GM12878 (cell line): ENCODE results near the gene ZSCAN18. TPM values are rescaled to one million over a fixed set of nuclear protein-coding genes. Genes with fewer than 3 reads are reported as not detected.

Experiments
- ATAC-seq: fragments of 200-7000 bp; cut with Tn5 transposase; 3 replicates; pipeline ENCODE4 v1.9.1; 2020; ENCODE audit warnings: mild to moderate bottlenecking, moderate library complexity
- BruUV-seq: library from RNA; stranded (reverse); fragments of 400-500 nt; replicated peaks from 2 replicates; lab custom pipeline; 2021; lab: Mats Ljungman, UMichigan
- CTCF ChIA-PET: fragments of 300-600 bp; sonication (Branson Sonifier 250); formaldehyde crosslinking; extraction: SDS; loops from one replicate; lab custom pipeline; 2021; ENCODE audit warnings: inconsistent platforms; lab: Yijun Ruan, JAX
- POLR2A ChIA-PET: fragments of 350-600 bp; formaldehyde crosslinking; extraction: SDS; loops from one replicate; lab custom pipeline; 2021; ENCODE audit warnings: inconsistent platforms; lab: Charles Lee
- RAD21 ChIA-PET: fragments of 300-600 bp; sonication (Branson Sonifier 250); formaldehyde crosslinking; loops from one replicate; lab custom pipeline; 2023; ENCODE audit warnings: antibody characterized with exemption; ENCODE audit not compliant: unreplicated experiment; lab: Charles Lee
- SMC1A ChIA-PET: fragments of 300-600 bp; sonication (Branson Sonifier 250); formaldehyde crosslinking; loops from one replicate; lab custom pipeline; 2023; ENCODE audit not compliant: unreplicated experiment, uncharacterized antibody; lab: Charles Lee
- DNase-seq: peaks from one replicate; pipeline ENCODE4 v3.0.0-alpha.2; 2011; ENCODE audit warnings: low read depth, low spot score
- FAIRE-seq: peaks from 3 replicates; lab custom pipeline; 2011; peaks lifted over from hg19 to GRCh38; lab: Jason Lieb, UNC
- H2AFZ ChIP-seq: 2 replicates; pipeline ENCODE4 v1.6.0; 2011; ENCODE audit warnings: low read depth, low read length, control low read depth; ENCODE audit not compliant: control insufficient read depth
- H3K27ac ChIP-seq: 2 replicates; pipeline ENCODE4 v1.5.1; 2011; ENCODE audit warnings: control low read depth; ENCODE audit not compliant: control insufficient read depth, insufficient read depth
- H3K27me3 ChIP-seq, 2 experiments: replicated peaks in 1 of 2; 2 replicates each; pipeline versions ENCODE4 v1.6.0 to v1.6.1; 2011; ENCODE audit warnings: low read length in 1 of 2; ENCODE audit not compliant: control insufficient read depth in 2 of 2, insufficient read depth in 2 of 2
- H3K36me3 ChIP-seq, 2 experiments: 2 replicates each; pipeline ENCODE4 v1.5.1; 2011; ENCODE audit warnings: low read length in 1 of 2; ENCODE audit not compliant: control insufficient read depth in 2 of 2, insufficient read depth in 2 of 2
- H3K4me1 ChIP-seq: 2 replicates; pipeline ENCODE4 v1.6.1; 2011; ENCODE audit warnings: mild to moderate bottlenecking, low read length, moderate library complexity, mixed read lengths; ENCODE audit not compliant: control insufficient read depth, insufficient read depth
- H3K4me2 ChIP-seq: 2 replicates; pipeline ENCODE4 v1.6.0; 2011; ENCODE audit warnings: control low read depth; ENCODE audit not compliant: control insufficient read depth, insufficient read depth
- H3K4me3 ChIP-seq: fragments of 200-600 bp; sonication (generic); 2 replicates; pipeline ENCODE4 v1.5.1; 2016
- H3K79me2 ChIP-seq: 2 replicates; pipeline ENCODE4 v1.6.0; 2011; ENCODE audit warnings: low read length; ENCODE audit not compliant: control insufficient read depth, insufficient read depth
- H3K9ac ChIP-seq: 2 replicates; pipeline ENCODE4 v1.8.0; 2011; ENCODE audit warnings: low read length, control low read depth, mixed read lengths; ENCODE audit not compliant: control insufficient read depth, insufficient read depth
- H3K9me3 ChIP-seq: replicated peaks from 3 replicates; pipeline ENCODE4 v1.5.1; 2011; ENCODE audit warnings: mild to moderate bottlenecking, low read length; ENCODE audit not compliant: control insufficient read depth, insufficient read depth
- H4K20me1 ChIP-seq: 2 replicates; pipeline ENCODE4 v1.6.0; 2011; ENCODE audit not compliant: control insufficient read depth, insufficient read depth
- CBFB ChIP-seq: IDR thresholded peaks from 2 replicates; pipeline ENCODE4 v1.6.1; 2016; ENCODE audit warnings: antibody characterized with exemption, low read depth
- CBX5 ChIP-seq: sonication (generic); IDR thresholded peaks from 2 replicates; pipeline ENCODE4 v1.6.1; 2016; ENCODE audit warnings: low read depth, moderate library complexity, mild to moderate bottlenecking, inconsistent platforms
- ETV6 ChIP-seq, 2 experiments: fragments of 450-650 bp in 1 of 2; IDR thresholded peaks in 1 of 2; conservative IDR thresholded peaks in 1 of 2; 2 replicates each; pipeline ENCODE4 v1.6.1; 2014; ENCODE audit warnings: antibody characterized with exemption in 1 of 2, borderline replicate concordance in 1 of 2, low read depth in 1 of 2, mild to moderate bottlenecking in 1 of 2, moderate library complexity in 1 of 2
- NR2C1 ChIP-seq: fragments of 450-650 bp; IDR thresholded peaks from 2 replicates; pipeline ENCODE4 v1.6.1; 2017; ENCODE audit warnings: antibody characterized with exemption, mild to moderate bottlenecking, moderate library complexity
- POLR2A ChIP-seq: IDR thresholded peaks from 2 replicates; pipeline ENCODE4 v1.6.1; 2011; ENCODE audit warnings: low read depth, mild to moderate bottlenecking, low read length
- POLR2AphosphoS5 ChIP-seq: IDR thresholded peaks from 2 replicates; pipeline ENCODE4 v1.6.1; 2011; ENCODE audit warnings: mild to moderate bottlenecking, low read length, inconsistent platforms
- RAD21 ChIP-seq: IDR thresholded peaks from 2 replicates; pipeline ENCODE4 v1.6.1; 2011; ENCODE audit warnings: mild to moderate bottlenecking, low read depth, low read length, moderate library complexity; ENCODE audit not compliant: insufficient read depth
- RUNX3 ChIP-seq: IDR thresholded peaks from 2 replicates; pipeline ENCODE4 v1.6.1; 2012; ENCODE audit warnings: low read length, inconsistent platforms
- SREBF2 ChIP-seq: IDR thresholded peaks from 2 replicates; pipeline ENCODE4 v1.6.1; 2012; ENCODE audit warnings: mild to moderate bottlenecking, low read length
- SUZ12 ChIP-seq: fragments of 200-600 bp; sonication (generic); IDR thresholded peaks from one replicate; pipeline ENCODE4 v1.6.1; 2018; ENCODE audit warnings: antibody characterized with exemption, mild to moderate bottlenecking; ENCODE audit not compliant: unreplicated experiment
- WGBS: methylation state at CpG from one replicate; pipeline ENCODE4 v1.1.6; 2016; ENCODE audit warnings: low lambda C conversion rate; ENCODE audit not compliant: insufficient replicate concordance, insufficient coverage; ENCODE audit errors: missing lambda C conversion rate; 5-methylcytosine and 5-hydroxymethylcytosine counted together
- in situ Hi-C: fragments of 300-500 bp; cut with MboI; formaldehyde crosslinking; loops from 9 replicates; pipeline ENCODE4 v1.14.3; 2018; ENCODE audit warnings: mixed read lengths
- intact Hi-C: fragments of 100-400 bp; cut with micrococcal nuclease; formaldehyde crosslinking; loops from one replicate; pipeline ENCODE4 v1.14.2; 2022; ENCODE audit not compliant: unreplicated experiment
- polyA plus RNA-seq, 11 experiments: library from polyadenylated mRNA; depleted of rRNA in 4 of 11; unstranded in 6 of 11; stranded (reverse) in 5 of 11; fragments of >200 nt; fragmentation: Nextera tagmentation in 4 of 11; fragmentation: Illumina TruSeq in 1 of 11; extraction: Ambion mirVana in 4 of 11; extraction: Trizol in 1 of 11; gene quantifications; 1 replicate in 1 of 11; 2 replicates in 10 of 11; pipeline versions ENCODE4 v1.2.1 to v1.2.3, GENCODE V29; 2011 to 2016; ENCODE audit warnings: inconsistent platforms in 2 of 11, missing spikeins in 2 of 11, low read depth in 1 of 11
- total RNA-seq, 4 experiments: library from RNA; depleted of rRNA in 3 of 4; stranded (reverse); fragments of >200 nt in 3 of 4; fragmentation: Illumina TruSeq in 1 of 4; extraction: Trizol in 1 of 4; gene quantifications; 2 replicates each; pipeline versions ENCODE4 v1.2.1 to v1.2.3, GENCODE V29; 2013 to 2021
- TF ChIP-seq, protein P1 (sequence below): IDR thresholded peaks from 2 replicates; pipeline ENCODE4 v1.6.1; 2012; ENCODE audit warnings: low read depth, low read length, improper control_type of control experiment
- TF ChIP-seq, protein P2 (sequence below): fragments of 450-650 bp; IDR thresholded peaks from 2 replicates; pipeline ENCODE4 v1.6.1; 2017; ENCODE audit warnings: antibody characterized with exemption, mild to moderate bottlenecking, moderate library complexity
- TF ChIP-seq, protein P3 (sequence below): IDR thresholded peaks from 2 replicates; pipeline ENCODE4 v1.6.1; 2011; ENCODE audit warnings: borderline replicate concordance, low read depth, mild to moderate bottlenecking, moderate library complexity, low read length; ENCODE audit not compliant: insufficient read depth, poor library complexity, severe bottlenecking
- TF ChIP-seq, protein P4 (sequence below): IDR thresholded peaks from 2 replicates; pipeline ENCODE4 v1.6.1; 2012; ENCODE audit warnings: mild to moderate bottlenecking, low read depth, low read length
- TF ChIP-seq, protein P5 (sequence below): fragments of 450-650 bp; IDR thresholded peaks from 2 replicates; pipeline ENCODE4 v1.6.1; 2014; ENCODE audit warnings: mild to moderate bottlenecking

Gene ZSCAN18
- total and polyA plus RNA-seq, 10 of the 15 experiments (the other 5 are each of a cell fraction or from before 2014, with no cell fraction given) = 0.64 TPM; not detected in 8

DNA sequence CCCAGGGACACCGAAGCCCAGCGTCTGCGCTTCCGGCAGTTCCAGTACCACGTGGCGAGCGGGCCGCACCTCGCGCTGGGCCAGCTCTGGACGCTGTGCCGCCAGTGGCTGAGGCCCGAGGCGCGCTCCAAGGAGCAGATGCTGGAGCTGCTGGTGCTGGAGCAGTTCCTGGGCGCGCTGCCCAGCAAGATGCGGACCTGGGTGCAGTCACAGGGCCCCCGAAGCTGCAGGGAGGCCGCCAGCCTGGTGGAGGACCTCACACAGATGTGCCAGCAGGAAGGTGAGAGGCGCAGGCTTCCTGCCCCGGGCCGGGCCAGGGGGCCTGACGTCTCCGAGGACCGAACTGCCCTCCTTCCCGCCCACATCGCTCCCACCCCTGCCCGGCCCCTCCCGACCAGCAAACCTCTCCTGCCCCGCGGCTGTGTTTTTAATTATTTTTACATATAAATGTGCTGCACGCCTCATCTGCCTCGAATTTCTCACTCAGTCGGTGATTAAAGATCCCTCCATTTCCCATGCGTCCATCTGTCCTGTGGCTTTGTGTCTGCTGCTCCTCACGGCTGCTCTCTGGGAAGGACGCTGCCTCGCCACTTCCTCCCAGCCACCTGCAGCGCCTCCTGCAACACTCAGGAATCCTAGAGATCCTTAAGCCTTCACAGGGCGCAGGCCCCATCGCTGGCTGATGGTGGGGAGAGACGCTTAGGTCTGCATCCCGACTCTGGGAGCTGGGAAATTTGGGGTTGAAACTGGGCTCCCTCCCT is 59.9 kb downstream of the ZSCAN18 start:
- no TSS peak for BruUV-seq
- H2AFZ ChIP-seq = no peak overlapping the region
- no peak overlapping the region for H3K4me3 ChIP-seq
- no peaks in the 10 kb centered on the region for H3K79me2 ChIP-seq
- 58% methylated on average over 33 of the region's 44 CpGs for WGBS
- H3K9ac ChIP-seq = no peak overlapping the region
- ChIA-PET POLR2A (no interaction called here), RAD21 (no interaction called here), CTCF (no interaction called here), SMC1A (no interaction called here)
- H3K27me3 ChIP-seq = no peaks in the 10 kb centered on the region
- H3K27ac ChIP-seq = no peak overlapping the region
- H3K9me3 ChIP-seq = peaks cover 4% of the 10 kb centered on the region; the same call in 2 of the 3 replicates
- no peaks in the 10 kb centered on the region for H4K20me1 ChIP-seq
- FAIRE-seq = no peak
- no peaks in the 10 kb centered on the region for H3K36me3 ChIP-seq
- in situ Hi-C loops (no loop called here), intact Hi-C loops (no loop called here)
- no peak for ATAC-seq
- TF ChIP-seq, protein P1, sequence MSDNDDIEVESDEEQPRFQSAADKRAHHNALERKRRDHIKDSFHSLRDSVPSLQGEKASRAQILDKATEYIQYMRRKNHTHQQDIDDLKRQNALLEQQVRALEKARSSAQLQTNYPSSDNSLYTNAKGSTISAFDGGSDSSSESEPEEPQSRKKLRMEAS = no peak
- no peak for TF ChIP-seq POLR2AphosphoS5
- TF ChIP-seq, protein P2, sequence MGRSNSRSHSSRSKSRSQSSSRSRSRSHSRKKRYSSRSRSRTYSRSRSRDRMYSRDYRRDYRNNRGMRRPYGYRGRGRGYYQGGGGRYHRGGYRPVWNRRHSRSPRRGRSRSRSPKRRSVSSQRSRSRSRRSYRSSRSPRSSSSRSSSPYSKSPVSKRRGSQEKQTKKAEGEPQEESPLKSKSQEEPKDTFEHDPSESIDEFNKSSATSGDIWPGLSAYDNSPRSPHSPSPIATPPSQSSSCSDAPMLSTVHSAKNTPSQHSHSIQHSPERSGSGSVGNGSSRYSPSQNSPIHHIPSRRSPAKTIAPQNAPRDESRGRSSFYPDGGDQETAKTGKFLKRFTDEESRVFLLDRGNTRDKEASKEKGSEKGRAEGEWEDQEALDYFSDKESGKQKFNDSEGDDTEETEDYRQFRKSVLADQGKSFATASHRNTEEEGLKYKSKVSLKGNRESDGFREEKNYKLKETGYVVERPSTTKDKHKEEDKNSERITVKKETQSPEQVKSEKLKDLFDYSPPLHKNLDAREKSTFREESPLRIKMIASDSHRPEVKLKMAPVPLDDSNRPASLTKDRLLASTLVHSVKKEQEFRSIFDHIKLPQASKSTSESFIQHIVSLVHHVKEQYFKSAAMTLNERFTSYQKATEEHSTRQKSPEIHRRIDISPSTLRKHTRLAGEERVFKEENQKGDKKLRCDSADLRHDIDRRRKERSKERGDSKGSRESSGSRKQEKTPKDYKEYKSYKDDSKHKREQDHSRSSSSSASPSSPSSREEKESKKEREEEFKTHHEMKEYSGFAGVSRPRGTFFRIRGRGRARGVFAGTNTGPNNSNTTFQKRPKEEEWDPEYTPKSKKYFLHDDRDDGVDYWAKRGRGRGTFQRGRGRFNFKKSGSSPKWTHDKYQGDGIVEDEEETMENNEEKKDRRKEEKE = no peak
- TF ChIP-seq, protein P3, sequence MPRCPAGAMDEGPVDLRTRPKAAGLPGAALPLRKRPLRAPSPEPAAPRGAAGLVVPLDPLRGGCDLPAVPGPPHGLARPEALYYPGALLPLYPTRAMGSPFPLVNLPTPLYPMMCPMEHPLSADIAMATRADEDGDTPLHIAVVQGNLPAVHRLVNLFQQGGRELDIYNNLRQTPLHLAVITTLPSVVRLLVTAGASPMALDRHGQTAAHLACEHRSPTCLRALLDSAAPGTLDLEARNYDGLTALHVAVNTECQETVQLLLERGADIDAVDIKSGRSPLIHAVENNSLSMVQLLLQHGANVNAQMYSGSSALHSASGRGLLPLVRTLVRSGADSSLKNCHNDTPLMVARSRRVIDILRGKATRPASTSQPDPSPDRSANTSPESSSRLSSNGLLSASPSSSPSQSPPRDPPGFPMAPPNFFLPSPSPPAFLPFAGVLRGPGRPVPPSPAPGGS = no peak
- TF ChIP-seq CBFB = no peak
- TF ChIP-seq NR2C1 = no peak
- no peak for TF ChIP-seq RUNX3
- no peak for TF ChIP-seq RAD21
- TF ChIP-seq, protein P4, sequence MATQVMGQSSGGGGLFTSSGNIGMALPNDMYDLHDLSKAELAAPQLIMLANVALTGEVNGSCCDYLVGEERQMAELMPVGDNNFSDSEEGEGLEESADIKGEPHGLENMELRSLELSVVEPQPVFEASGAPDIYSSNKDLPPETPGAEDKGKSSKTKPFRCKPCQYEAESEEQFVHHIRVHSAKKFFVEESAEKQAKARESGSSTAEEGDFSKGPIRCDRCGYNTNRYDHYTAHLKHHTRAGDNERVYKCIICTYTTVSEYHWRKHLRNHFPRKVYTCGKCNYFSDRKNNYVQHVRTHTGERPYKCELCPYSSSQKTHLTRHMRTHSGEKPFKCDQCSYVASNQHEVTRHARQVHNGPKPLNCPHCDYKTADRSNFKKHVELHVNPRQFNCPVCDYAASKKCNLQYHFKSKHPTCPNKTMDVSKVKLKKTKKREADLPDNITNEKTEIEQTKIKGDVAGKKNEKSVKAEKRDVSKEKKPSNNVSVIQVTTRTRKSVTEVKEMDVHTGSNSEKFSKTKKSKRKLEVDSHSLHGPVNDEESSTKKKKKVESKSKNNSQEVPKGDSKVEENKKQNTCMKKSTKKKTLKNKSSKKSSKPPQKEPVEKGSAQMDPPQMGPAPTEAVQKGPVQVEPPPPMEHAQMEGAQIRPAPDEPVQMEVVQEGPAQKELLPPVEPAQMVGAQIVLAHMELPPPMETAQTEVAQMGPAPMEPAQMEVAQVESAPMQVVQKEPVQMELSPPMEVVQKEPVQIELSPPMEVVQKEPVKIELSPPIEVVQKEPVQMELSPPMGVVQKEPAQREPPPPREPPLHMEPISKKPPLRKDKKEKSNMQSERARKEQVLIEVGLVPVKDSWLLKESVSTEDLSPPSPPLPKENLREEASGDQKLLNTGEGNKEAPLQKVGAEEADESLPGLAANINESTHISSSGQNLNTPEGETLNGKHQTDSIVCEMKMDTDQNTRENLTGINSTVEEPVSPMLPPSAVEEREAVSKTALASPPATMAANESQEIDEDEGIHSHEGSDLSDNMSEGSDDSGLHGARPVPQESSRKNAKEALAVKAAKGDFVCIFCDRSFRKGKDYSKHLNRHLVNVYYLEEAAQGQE = no peak
- no peak for TF ChIP-seq CBX5
- no peak for TF ChIP-seq ETV6 (conservative IDR thresholded peaks at IDR 0.05 in 1 of 2, IDR thresholded peaks at IDR 0.05 in 1 of 2; ENCODE audit: borderline replicate concordance in 1 of 2, low read depth in 1 of 2)
- TF ChIP-seq SUZ12 = no peak
- TF ChIP-seq SREBF2 = no peak
- TF ChIP-seq, protein P5, sequence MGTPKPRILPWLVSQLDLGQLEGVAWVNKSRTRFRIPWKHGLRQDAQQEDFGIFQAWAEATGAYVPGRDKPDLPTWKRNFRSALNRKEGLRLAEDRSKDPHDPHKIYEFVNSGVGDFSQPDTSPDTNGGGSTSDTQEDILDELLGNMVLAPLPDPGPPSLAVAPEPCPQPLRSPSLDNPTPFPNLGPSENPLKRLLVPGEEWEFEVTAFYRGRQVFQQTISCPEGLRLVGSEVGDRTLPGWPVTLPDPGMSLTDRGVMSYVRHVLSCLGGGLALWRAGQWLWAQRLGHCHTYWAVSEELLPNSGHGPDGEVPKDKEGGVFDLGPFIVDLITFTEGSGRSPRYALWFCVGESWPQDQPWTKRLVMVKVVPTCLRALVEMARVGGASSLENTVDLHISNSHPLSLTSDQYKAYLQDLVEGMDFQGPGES = no peak
- TF ChIP-seq POLR2A = no peak
- no peak overlapping the region for H3K4me2 ChIP-seq
- no peaks in the 10 kb centered on the region for H3K4me1 ChIP-seq
- no peak for DNase-seq
